Keratinocyte (primary cell): ENCODE measurements around the gene LAMA3.
"Not testable (repeated sequence)": the region's sequence is repeated elsewhere in the genome, so short reads cannot be mapped to it uniquely, and the experiment has no call there.

Experiments used
- CTCF ChIP-seq, 3 experiments: IDR thresholded peaks in 1 of 3; conservative IDR thresholded peaks in 1 of 3; optimal IDR thresholded peaks in 1 of 3; 2 replicates in 2 of 3; 3 replicates in 1 of 3; pipeline versions ENCODE3 to v1.5.1; 2011; ENCODE audit warnings: low read length in 3 of 3, mild to moderate bottlenecking in 3 of 3, moderate library complexity in 2 of 3, control low read depth in 1 of 3, inconsistent platforms in 1 of 3; ENCODE audit not compliant: insufficient read depth in 2 of 3; ENCODE audit errors: extremely low read depth in 1 of 3
- EZH2 ChIP-seq: IDR thresholded peaks from one replicate; pipeline ENCODE4 v1.6.1; 2012; ENCODE audit warnings: inconsistent platforms, mild to moderate bottlenecking, low read length, moderate library complexity

GRCh38 chr18:23741967-23742366, 52.7 kb downstream of the LAMA3 start:
- not testable (repeated sequence) for TF ChIP-seq CTCF (optimal IDR thresholded peaks at IDR 0.05 in 1 of 3, IDR thresholded peaks at IDR 0.05 in 1 of 3, conservative IDR thresholded peaks at IDR 0.05 in 1 of 3; ENCODE audit: extremely low read depth in 1 of 3, insufficient read depth in 2 of 3, low read length in 3 of 3); EZH2
